GDM1 (cell line): ENCODE measurements around the gene MCOLN3.
"Not testable (repeated sequence)": the region's sequence is repeated elsewhere in the genome, so short reads cannot be mapped to it uniquely, and the experiment has no call there.

Experiments
- DNase-seq: peaks from one replicate; lab custom pipeline; 2025; lab: John Stamatoyannopoulos, UW

MCOLN3 gene

GRCh38 chr1:84991097-84991920 is 57.0 kb downstream of the MCOLN3 start:
- no peak for DNase-seq

GRCh38 chr1:84988588-84988987 is 59.7 kb downstream of the MCOLN3 start:
- DNase-seq = no peak

- DNase-seq = not testable (repeated sequence)
Measured at GRCh38 chr1:84986561-84986960, 61.7 kb downstream of the MCOLN3 start.

GRCh38 chr1:84985365-84985764 is 62.9 kb downstream of the MCOLN3 start:
- DNase-seq = no peak

- no peak for DNase-seq
Measured at GRCh38 chr1:84982395-84982794, 65.9 kb downstream of the MCOLN3 start.

- DNase-seq = no peak
Measured at GRCh38 chr1:84975035-84975434, 73.3 kb downstream of the MCOLN3 start.

- no peak for DNase-seq
Measured at GRCh38 chr1:84973498-84974334, 74.6 kb downstream of the MCOLN3 start.

GRCh38 chr1:84972377-84972987 is 75.8 kb downstream of the MCOLN3 start:
- no peak for DNase-seq

GRCh38 chr1:84971957-84972356 is 76.3 kb downstream of the MCOLN3 start:
- DNase-seq = no peak

GRCh38 chr1:84969489-84970250 is 78.6 kb downstream of the MCOLN3 start:
- DNase-seq = no peak

- DNase-seq = no peak
Measured at GRCh38 chr1:84968865-84969264, 79.4 kb downstream of the MCOLN3 start.

GRCh38 chr1:84968101-84968500 is 80.2 kb downstream of the MCOLN3 start:
- no peak for DNase-seq
